ENCODE measurements around the gene TMEM150B.

The TMEM150B gene

DNA sequence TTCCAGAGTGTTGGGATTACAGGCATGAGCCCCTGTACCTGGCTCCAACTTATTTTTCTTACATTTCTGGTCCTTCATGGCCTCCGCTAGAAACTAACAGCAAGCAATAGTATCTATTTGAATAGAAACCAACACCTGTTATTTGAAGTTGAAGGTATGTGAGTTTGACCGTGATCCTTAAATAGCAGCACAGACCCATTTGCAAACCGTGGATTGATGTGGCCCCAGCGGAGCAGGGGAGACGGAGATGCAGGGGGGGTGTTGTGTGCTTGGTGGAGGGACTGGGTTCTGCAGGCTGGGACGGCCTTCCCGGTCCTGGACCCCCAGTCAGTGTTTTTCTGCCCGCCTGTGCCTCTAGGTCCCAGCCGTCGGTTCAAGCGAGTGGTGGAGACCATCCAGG lies 16.9 kb downstream of the TMEM150B start:
- no peaks in the 10 kb centered on the region for H3K9me3 ChIP-seq
- H3K4me1 ChIP-seq = peaks cover 25% of the 10 kb centered on the region
- no peaks in the 10 kb centered on the region for H4K20me1 ChIP-seq
- no peak overlapping the region for H3K27ac ChIP-seq
- H3K36me3 ChIP-seq = peaks cover 70% of the 10 kb centered on the region
- no peak overlapping the region for H3K9ac ChIP-seq
- no peaks in the 10 kb centered on the region for H3K27me3 ChIP-seq
- H3K4me3 ChIP-seq = no peak overlapping the region
- no peak overlapping the region for H3K4me2 ChIP-seq
- TF ChIP-seq Cebpa-rat (IDR thresholded peaks at IDR 0.05) = no peak

DNA sequence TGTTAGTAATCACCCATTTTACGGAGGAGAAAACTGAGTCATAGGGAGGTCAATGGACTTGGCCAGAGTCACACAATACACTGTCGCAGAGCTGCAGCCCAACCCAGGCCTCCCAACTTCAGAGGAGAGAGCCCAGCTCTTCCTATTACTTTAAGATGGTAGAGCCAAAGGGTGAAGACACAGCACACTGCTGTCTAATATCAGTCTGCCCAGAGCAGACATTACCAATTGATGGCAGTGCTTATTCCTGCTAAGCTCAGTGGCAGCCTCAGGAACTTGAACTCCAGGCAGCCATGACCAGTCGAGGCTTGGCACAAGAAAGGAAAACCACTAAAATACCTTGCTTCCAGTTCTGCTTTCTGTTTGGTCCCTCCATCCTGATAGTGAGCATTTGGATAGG lies 18.4 kb downstream of the TMEM150B start:
- Histone ChIP-seq H3K36me3 (peaks cover 70% of the 10 kb centered on the region), H4K20me1 (no peaks in the 10 kb centered on the region), H3K4me2 (no peak overlapping the region), H3K27me3 (no peaks in the 10 kb centered on the region), H3K4me1 (peaks cover 35% of the 10 kb centered on the region), H3K9me3 (no peaks in the 10 kb centered on the region), H3K4me3 (no peak overlapping the region), H3K27ac (no peak overlapping the region), H3K9ac (no peak overlapping the region)
- no peak for TF ChIP-seq Cebpa-rat (IDR thresholded peaks at IDR 0.05)

GRCh38 chr19:55305983-55306562 lies 19.1 kb downstream of the TMEM150B start:
- no peak for TF ChIP-seq Cebpa-rat (IDR thresholded peaks at IDR 0.05)
- no peak overlapping the region for H3K4me3 ChIP-seq
- H3K4me1 ChIP-seq = peaks cover 41% of the 10 kb centered on the region
- H3K27me3 ChIP-seq = no peaks in the 10 kb centered on the region
- no peaks in the 10 kb centered on the region for H4K20me1 ChIP-seq
- H3K9ac ChIP-seq = no peak overlapping the region
- no peaks in the 10 kb centered on the region for H3K9me3 ChIP-seq
- no peak overlapping the region for H3K4me2 ChIP-seq
- H3K36me3 ChIP-seq = peaks cover 65% of the 10 kb centered on the region
- H3K27ac ChIP-seq = no peak overlapping the region

GRCh38 chr19:55305491-55305890 lies 19.6 kb downstream of the TMEM150B start:
- H3K27me3 ChIP-seq = no peaks in the 10 kb centered on the region
- no peak overlapping the region for H3K4me2 ChIP-seq
- H3K36me3 ChIP-seq = peaks cover 65% of the 10 kb centered on the region
- no peak overlapping the region for H3K4me3 ChIP-seq
- no peaks in the 10 kb centered on the region for H3K9me3 ChIP-seq
- H3K27ac ChIP-seq = no peak overlapping the region
- no peak overlapping the region for H3K9ac ChIP-seq
- no peak for TF ChIP-seq Cebpa-rat (IDR thresholded peaks at IDR 0.05)
- H3K4me1 ChIP-seq = peaks cover 39% of the 10 kb centered on the region
- H4K20me1 ChIP-seq = no peaks in the 10 kb centered on the region

DNA sequence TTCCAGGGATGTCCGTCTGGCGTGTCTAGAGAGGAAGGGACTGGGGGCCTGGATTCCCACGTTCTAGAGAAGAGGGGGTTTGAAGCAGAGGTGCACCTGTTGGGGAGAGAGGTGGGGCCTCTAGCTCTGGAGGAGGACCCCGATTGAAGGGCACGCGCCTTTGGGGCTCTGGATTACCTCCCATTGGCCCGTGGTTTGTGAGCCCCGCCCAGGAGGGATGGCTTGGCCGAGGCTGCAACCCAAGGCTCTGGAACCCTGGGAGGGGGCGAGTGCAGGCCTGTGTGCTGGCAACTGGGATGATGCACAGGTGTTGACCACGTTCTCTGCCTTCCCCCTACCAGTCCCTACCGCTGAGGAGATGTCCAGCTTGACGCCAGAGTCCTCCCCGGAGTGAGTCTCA lies 20.2 kb downstream of the TMEM150B start:
- H3K9ac ChIP-seq = no peak overlapping the region
- H3K4me2 ChIP-seq = no peak overlapping the region
- H3K27ac ChIP-seq = no peak overlapping the region
- H3K36me3 ChIP-seq = peaks cover 69% of the 10 kb centered on the region
- no peaks in the 10 kb centered on the region for H3K9me3 ChIP-seq
- H4K20me1 ChIP-seq = no peaks in the 10 kb centered on the region
- H3K4me3 ChIP-seq = no peak overlapping the region
- TF ChIP-seq Cebpa-rat (IDR thresholded peaks at IDR 0.05) = no peak
- no peaks in the 10 kb centered on the region for H3K27me3 ChIP-seq
- H3K4me1 ChIP-seq = peaks cover 34% of the 10 kb centered on the region

GRCh38 chr19:55304279-55304978 lies 20.7 kb downstream of the TMEM150B start:
- no peak for TF ChIP-seq Cebpa-rat (IDR thresholded peaks at IDR 0.05)

DNA sequence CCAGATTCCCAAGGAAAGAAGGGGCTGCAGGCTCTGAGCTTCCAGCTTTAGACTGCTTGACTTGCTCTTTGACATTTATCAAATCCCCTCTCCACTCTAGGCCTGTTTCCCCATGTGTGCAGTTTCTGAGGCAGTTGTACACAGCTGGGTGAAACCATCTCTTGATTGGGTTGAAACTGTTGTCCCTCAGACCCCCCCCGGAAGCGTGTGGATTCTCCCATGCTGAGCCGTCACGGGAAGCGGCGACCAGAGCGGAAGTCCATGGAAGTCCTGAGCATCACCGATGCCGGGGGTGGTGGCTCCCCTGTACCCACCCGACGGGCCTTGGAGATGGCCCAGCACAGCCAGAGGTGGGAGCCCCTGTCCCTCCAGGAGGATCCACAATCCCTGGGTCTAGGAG lies 21.7 kb downstream of the TMEM150B start:
- peaks cover 67% of the 10 kb centered on the region for H3K36me3 ChIP-seq

More at GRCh38 chr19:55304279-55304978, 20.7 kb downstream of the TMEM150B start:
- Histone ChIP-seq H3K27ac (no peak overlapping the region), H3K27me3 (no peaks in the 10 kb centered on the region), H3K4me1 (peaks cover 29% of the 10 kb centered on the region), H3K36me3 (peaks cover 69% of the 10 kb centered on the region), H3K9ac (no peak overlapping the region), H3K9me3 (no peaks in the 10 kb centered on the region), H4K20me1 (no peaks in the 10 kb centered on the region), H3K4me3 (no peak overlapping the region), H3K4me2 (no peak overlapping the region; the same call in 1 of the 2 replicates)

GRCh38 chr19:55302318-55302703 lies 22.8 kb downstream of the TMEM150B start:
- H3K4me2 ChIP-seq = peak overlapping the region; percentile 89
- no peaks in the 10 kb centered on the region for H4K20me1 ChIP-seq
- no peaks in the 10 kb centered on the region for H3K27me3 ChIP-seq
- peak overlapping the region; percentile 60; the same call in 1 of the 2 replicates for H3K27ac ChIP-seq
- H3K4me1 ChIP-seq = peaks cover 27% of the 10 kb centered on the region
- peak overlapping the region; percentile 64 for H3K4me3 ChIP-seq
- TF ChIP-seq Cebpa-rat (IDR thresholded peaks at IDR 0.05) = no peak
- H3K36me3 ChIP-seq = peaks cover 66% of the 10 kb centered on the region
- peak overlapping the region; percentile 70 for H3K9ac ChIP-seq
- no peaks in the 10 kb centered on the region for H3K9me3 ChIP-seq

More for the DNA sequence above, 21.7 kb downstream of the TMEM150B start:
- TF ChIP-seq Cebpa-rat (IDR thresholded peaks at IDR 0.05) = no peak
- 0 out of 2 replicates have a peak overlapping the region, but pooled peaks have one; percentile 1 for H3K9ac ChIP-seq
- no peaks in the 10 kb centered on the region for H3K27me3 ChIP-seq
- peaks cover 27% of the 10 kb centered on the region for H3K4me1 ChIP-seq
- no peak overlapping the region for H3K4me3 ChIP-seq
- H3K9me3 ChIP-seq = no peaks in the 10 kb centered on the region
- no peaks in the 10 kb centered on the region for H4K20me1 ChIP-seq
- H3K27ac ChIP-seq = no peak overlapping the region
- H3K4me2 ChIP-seq = no peak overlapping the region

GRCh38 chr19:55301459-55302317 lies 23.5 kb downstream of the TMEM150B start:
- TF ChIP-seq Cebpa-rat (IDR thresholded peaks at IDR 0.05) = no peak
- Histone ChIP-seq H3K4me3 (peak overlapping the region; percentile 64), H3K27me3 (no peaks in the 10 kb centered on the region), H3K27ac (peak overlapping the region; percentile 60), H3K4me2 (peak overlapping the region; percentile 89), H3K9me3 (no peaks in the 10 kb centered on the region), H4K20me1 (no peaks in the 10 kb centered on the region), H3K9ac (peak overlapping the region; percentile 70), H3K4me1 (peaks cover 27% of the 10 kb centered on the region), H3K36me3 (peaks cover 63% of the 10 kb centered on the region)

All from BLaER1 (cell line).